ENCODE data around the gene INO80.
A peak's percentile ranks its signal among the peaks of the same experiment; 100 is the strongest.
"Not testable (repeated sequence)": the region's sequence is repeated elsewhere in the genome, so short reads cannot be mapped to it uniquely, and the experiment has no call there.

INO80 gene, protein sequence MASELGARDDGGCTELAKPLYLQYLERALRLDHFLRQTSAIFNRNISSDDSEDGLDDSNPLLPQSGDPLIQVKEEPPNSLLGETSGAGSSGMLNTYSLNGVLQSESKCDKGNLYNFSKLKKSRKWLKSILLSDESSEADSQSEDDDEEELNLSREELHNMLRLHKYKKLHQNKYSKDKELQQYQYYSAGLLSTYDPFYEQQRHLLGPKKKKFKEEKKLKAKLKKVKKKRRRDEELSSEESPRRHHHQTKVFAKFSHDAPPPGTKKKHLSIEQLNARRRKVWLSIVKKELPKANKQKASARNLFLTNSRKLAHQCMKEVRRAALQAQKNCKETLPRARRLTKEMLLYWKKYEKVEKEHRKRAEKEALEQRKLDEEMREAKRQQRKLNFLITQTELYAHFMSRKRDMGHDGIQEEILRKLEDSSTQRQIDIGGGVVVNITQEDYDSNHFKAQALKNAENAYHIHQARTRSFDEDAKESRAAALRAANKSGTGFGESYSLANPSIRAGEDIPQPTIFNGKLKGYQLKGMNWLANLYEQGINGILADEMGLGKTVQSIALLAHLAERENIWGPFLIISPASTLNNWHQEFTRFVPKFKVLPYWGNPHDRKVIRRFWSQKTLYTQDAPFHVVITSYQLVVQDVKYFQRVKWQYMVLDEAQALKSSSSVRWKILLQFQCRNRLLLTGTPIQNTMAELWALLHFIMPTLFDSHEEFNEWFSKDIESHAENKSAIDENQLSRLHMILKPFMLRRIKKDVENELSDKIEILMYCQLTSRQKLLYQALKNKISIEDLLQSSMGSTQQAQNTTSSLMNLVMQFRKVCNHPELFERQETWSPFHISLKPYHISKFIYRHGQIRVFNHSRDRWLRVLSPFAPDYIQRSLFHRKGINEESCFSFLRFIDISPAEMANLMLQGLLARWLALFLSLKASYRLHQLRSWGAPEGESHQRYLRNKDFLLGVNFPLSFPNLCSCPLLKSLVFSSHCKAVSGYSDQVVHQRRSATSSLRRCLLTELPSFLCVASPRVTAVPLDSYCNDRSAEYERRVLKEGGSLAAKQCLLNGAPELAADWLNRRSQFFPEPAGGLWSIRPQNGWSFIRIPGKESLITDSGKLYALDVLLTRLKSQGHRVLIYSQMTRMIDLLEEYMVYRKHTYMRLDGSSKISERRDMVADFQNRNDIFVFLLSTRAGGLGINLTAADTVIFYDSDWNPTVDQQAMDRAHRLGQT (N-terminal part only)

DNA sequence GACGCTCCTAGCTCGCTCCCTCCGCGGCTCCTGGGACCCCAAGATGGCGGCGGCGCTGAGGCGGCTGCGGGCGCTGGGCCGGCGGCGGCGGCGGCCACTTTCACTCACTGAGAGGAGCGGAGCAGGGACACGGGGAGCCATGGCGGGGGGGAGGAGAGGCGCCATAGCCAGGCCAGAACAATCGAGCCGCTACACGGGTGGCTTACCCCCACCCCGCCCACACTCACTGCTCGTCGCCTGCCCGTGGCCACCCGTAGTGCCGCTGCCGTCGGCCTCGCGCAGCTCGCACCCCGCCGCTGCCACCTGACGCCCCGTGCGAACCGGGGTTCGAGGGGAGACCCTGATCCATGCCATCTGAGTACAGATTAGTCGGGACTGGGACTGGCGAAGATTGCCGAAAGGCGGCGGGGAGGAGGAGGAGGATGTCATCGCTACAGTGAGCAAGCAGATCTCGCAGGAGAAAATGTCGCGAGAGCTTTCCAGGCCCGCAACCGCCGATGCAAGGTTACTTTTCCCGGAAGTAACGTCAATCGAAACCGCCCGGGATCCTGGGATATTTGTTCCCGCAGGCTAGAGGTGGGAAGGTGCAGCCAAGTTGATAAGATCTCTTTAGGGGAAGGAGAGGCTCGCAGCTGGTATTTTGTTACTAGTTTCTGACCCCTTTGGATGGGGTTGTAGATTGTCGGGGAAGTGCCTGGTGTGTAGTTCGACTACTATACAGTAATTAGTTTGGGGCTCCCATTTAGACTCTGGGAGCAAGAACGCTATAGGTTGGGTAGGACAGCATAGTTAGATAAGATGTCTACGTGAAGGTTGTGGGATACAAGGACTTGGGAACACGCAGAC is at the start of gene INO80:
INO80 (minus strand) TSS at position 165 of the 846 bp plus-strand sequence. CDS start 19,970 bp downstream, outside the sequence.
- peak; percentile 99 for DNase-seq (ENCODE audit: low read depth, low spot score)

GRCh38 chr15:41161736-41162135 is 45.7 kb upstream of the INO80 start:
- DNase-seq (ENCODE audit: low read depth, low spot score) = no peak

- no peak for DNase-seq (ENCODE audit: low read depth, low spot score)
Measured at GRCh38 chr15:41161336-41161735, 45.3 kb upstream of the INO80 start.

- no peak for DNase-seq (ENCODE audit: low read depth, low spot score)
Measured at GRCh38 chr15:41160639-41161315, 44.7 kb upstream of the INO80 start.

DNA sequence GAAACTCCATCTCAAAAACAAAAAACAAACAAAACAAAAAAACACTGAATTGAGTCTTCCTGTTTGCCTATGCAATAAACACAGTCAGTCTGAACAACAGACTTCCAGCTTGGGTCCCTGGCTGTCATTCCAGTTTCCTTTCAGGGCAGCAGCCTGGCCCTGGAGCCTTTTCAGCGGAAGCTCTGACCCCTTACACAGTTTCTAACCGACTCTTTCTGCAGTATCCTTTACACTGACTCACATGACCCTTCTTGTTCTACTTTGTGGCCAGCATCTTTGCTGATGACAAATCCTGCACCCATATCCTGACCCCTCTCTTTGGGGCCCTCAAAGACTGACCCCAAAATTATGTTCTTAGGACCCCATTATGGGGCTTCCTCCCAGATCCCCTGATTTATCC is 38.3 kb upstream of the INO80 start:
- DNase-seq (ENCODE audit: low read depth, low spot score) = no peak

GRCh38 chr15:41153733-41154132 is 37.7 kb upstream of the INO80 start:
- DNase-seq (ENCODE audit: low read depth, low spot score) = no peak

- no peak for DNase-seq (ENCODE audit: low read depth, low spot score)
Measured at GRCh38 chr15:41151451-41152005, 35.4 kb upstream of the INO80 start.

DNA sequence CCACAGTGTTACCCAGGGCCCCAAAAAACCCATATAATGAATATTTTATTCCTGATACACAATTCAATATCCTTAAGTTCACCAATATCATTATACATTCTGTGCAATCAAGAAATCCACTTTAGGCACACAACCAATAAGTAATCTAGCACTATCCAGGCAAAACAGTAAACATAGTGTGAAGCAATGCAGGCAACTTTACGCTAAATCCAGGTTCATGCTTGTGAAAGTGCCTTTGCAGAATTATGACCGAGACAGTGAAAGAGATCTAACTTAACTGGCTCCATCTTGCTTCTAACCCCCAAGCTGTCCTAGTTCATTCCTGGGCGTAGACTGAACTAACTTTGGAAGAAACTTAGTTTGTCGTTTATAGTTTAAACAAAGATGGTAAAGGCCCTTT is 34.2 kb upstream of the INO80 start:
- DNase-seq (ENCODE audit: low read depth, low spot score) = no peak

GRCh38 chr15:41148065-41148464 is 32.0 kb upstream of the INO80 start:
- no peak for DNase-seq (ENCODE audit: low read depth, low spot score)

DNA sequence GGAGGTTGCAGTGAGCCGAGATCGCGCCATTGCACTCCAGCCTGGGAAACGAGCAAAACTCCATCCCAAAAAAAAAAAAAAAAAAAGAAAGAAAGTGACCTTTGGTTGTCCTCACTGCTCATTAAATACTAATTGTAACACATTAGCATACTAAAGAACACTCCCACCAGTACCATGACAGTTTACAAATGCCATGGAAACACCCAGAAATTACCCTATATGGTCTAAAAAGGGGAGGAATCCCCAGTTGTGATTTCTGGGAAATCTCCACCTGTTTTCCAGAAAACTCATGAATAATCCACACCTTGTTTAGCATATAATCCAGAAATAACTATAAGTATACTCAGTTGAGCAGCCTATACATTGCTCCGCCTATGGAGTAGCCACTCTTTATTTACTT is 23.5 kb upstream of the INO80 start:
- DNase-seq (ENCODE audit: low read depth, low spot score) = no peak

DNA sequence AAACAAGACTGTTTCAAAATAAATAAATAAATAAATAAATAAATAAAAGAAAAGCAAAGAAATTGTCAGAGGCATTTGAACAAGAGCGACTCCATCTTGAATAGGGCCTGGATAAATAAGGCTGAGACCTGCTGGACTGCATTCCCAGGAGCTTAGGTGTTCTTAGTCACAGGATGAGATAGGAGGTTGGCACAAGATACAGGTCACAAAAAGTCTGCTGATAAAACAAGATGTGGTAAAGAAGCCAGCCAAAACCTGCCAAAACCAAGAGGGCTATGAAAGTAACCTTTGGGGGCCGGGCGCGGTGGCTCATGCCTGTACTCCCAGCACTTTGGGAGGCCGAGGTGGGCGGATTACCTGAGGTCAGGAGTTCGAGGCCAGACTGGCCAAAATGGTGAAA is 23.0 kb upstream of the INO80 start:
- not testable (repeated sequence) for DNase-seq (ENCODE audit: low read depth, low spot score)

DNA sequence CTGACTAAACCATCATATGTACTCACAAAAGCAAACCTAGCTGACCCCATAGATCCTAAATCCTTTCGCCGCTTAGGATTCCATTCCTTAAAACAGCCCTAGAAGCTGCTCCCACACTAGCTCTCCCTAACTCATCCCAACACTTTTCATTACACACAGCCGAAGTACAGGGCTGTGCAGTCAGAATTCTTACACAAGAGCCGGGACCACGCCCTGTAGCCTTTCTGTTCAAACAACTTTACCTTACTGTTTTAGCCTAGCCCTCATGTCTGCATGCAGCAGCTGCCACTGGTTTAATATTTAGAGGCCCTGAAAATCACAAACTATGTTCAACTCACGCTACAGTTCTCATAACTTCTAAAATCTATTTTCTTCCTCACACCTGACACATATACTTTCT is 19.5 kb upstream of the INO80 start:
- DNase-seq (ENCODE audit: low read depth, low spot score) = not testable (repeated sequence)

DNA sequence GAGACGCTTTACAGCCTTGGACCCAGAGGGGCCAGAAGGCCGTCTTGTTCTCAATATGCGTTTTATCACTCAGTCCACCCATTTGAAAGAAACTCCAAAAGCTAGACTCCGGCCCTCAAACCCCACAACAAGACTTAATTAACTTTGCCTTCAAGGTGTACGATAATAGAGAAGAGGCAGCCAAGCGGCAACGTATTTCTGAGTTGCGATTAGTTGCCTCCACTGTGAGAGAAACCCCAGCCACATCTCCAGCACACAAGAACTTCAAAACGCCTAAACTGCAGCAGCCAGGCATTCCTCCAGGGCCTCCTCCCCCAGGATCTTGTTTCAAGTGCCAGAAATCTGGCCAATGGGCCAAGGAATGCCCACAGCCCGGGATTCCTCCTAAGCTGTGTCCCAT is 17.4 kb upstream of the INO80 start:
- DNase-seq (ENCODE audit: low read depth, low spot score) = peak; percentile 8

GRCh38 chr15:41132094-41132493 is 16.0 kb upstream of the INO80 start:
- not testable (repeated sequence) for DNase-seq (ENCODE audit: low read depth, low spot score)

- no peak for DNase-seq (ENCODE audit: low read depth, low spot score)
Measured at GRCh38 chr15:41128174-41128902, 12.3 kb upstream of the INO80 start.

DNA sequence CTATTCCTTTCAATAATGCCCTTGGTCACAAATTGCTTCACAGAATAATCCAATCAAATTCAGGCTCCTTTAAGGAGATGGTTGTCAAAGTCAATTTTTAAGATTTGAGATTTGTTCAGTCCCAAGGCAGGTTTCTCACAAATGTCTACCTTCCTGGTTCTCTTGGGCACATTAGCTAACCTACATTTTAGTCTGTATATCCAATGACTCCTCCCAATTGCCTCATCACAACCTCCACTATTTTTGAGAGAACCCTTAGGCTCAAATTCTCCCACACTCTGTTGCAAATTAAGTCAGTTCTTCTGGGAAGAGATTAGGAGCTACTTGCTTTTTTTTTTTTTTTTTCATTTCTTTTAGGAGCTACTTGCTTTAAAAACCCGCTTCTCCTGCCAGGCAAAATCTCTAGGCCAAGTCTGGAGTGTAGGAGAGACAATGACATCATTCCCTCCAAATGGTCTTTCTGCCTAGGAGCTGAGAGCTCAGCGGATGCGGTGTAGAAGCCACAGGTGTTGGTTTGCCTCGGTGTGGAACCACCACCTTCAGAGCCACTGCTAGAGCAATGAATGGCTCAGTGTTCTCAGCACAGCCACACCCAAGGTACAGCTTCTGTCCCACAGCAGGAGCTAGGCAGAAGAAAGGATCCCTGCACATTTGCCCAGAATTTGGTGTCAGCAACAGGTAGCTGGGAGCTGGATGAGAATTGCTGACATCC is 10.0 kb upstream of the INO80 start:
- no peak for DNase-seq (ENCODE audit: low read depth, low spot score)

DNA sequence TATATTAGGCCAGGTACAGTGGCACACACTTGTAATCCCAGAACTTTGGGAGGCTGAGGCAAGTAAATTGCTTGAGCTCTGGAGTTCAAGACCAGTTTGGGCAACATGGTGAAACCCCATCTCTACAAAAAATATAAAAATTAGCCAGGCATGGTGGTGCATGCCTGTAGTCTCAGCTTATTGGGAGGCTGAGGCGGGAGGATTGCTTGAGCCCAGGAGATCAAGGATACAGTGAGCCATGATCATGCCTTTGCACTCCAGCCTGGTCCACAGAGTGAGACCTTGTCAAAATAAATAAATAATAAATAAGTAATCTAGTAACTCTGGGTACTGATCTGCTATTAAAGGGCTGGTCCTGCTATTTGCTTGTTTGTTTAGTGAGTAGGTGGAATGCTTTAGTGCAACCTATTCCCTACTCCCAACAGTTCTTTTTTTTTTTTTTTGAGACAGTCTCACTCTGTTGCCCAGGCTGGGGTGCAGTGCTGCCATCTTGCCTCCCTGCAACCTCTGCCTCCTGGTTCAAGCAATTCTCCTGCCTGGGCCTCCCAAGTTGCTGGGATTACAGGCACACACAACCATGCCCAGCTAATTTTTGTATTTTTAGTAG is 9.1 kb upstream of the INO80 start:
- DNase-seq (ENCODE audit: low read depth, low spot score) = no peak

- no peak for DNase-seq (ENCODE audit: low read depth, low spot score)
Measured at GRCh38 chr15:41124058-41124457, 8.0 kb upstream of the INO80 start.
